ENCODE data around the gene HPSE2. TPM values are rescaled to one million over a fixed set of nuclear protein-coding genes. Genes with fewer than 3 reads are reported as not detected.

The HPSE2 gene
- total and polyA plus RNA-seq, 2 of the 8 experiments (the other 6 are each of a cell fraction or from before 2014, with no cell fraction given), result 0.41 to 0.58 TPM

DNA sequence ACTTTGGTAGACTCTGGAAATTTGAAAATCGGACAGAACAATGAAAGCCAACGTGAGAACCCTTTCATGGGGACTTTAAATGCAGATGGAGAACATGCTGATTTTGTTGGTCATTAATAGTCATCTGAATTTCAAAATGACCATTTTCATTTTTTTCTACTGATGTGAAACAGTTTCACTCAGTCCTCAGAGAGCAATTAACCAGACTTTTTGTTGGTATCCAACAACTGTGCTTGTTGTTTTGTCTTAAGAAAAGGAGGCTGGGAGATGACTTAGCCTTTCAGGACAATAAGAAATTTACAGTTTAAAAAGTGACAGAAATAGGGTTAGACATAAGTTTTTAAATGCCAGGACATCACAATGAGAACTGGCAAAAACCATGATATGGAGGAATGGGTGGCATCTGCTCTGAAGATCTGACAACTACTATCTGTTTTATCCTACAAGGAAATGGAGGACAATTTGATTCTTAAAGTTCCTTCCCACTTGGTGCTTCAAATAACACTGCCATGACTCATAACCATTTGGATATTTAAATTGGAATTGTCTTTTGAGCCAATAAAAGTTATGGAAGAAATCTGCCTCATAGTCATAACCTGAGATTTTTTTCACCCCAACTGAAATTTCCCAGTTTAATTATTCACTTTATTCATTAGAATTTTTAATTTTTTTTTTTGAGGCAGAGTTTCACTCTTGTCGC, 701.8 kb downstream of the HPSE2 start:
- Histone ChIP-seq H3K79me2 (ENCODE audit: control insufficient read depth in 1 of 2, insufficient read depth in 2 of 2, low read length in 2 of 2) (no peaks in the 10 kb centered on the region), H3K9ac (replicated peaks in 1 of 4; ENCODE audit: extremely low read depth in 1 of 4, low read depth in 3 of 4, low read length in 3 of 4) (no peak overlapping the region), H3K23me2 (ENCODE audit: low read depth, low read length) (no peaks in the 10 kb centered on the region), H3K14ac (ENCODE audit: insufficient read length) (no peak overlapping the region), H2BK20ac (ENCODE audit: low read length) (no peak overlapping the region), H2BK12ac (ENCODE audit: low read depth, low read length) (no peak overlapping the region), H4K20me1 (replicated peaks in 1 of 2; ENCODE audit: control insufficient read depth in 1 of 2, insufficient read depth in 2 of 2, low read length in 2 of 2) (no peaks in the 10 kb centered on the region), H3K4ac (replicated peaks; ENCODE audit: insufficient read length, low read depth, low read length) (no peak overlapping the region), H3K4me2 (ENCODE audit: insufficient read depth in 1 of 2, low read depth in 2 of 2, low read length in 2 of 2) (no peak overlapping the region), H4K5ac (ENCODE audit: insufficient read length, low read depth, low read length) (no peak overlapping the region), H3K4me3 (ENCODE audit: extremely low read depth in 1 of 4, insufficient read depth in 2 of 4, low read depth in 3 of 4, low read length in 4 of 4) (no peak overlapping the region), H2BK15ac (ENCODE audit: low read length) (no peak overlapping the region), H4K91ac (replicated peaks; ENCODE audit: insufficient read length, low read length) (no peak overlapping the region), H3K4me1 (replicated peaks in 1 of 4; ENCODE audit: control insufficient read depth in 3 of 4, insufficient read depth in 4 of 4, low read length in 3 of 4) (no peaks in the 10 kb centered on the region), H2BK5ac (ENCODE audit: low read depth, low read length) (no peak overlapping the region), H3K27ac (ENCODE audit: low read depth, low read length) (no peak overlapping the region), H3K27me3 (replicated peaks in 1 of 4; ENCODE audit: control insufficient read depth in 3 of 4, extremely low read depth in 1 of 4, insufficient read depth in 3 of 4, low read length in 3 of 4) (no peaks in the 10 kb centered on the region), H2BK120ac (replicated peaks; ENCODE audit: low read depth, low read length) (no peak overlapping the region), H4K8ac (ENCODE audit: extremely low read depth, insufficient read depth, low read length) (no peak overlapping the region), H3K79me1 (ENCODE audit: low read depth, low read length) (no peaks in the 10 kb centered on the region), H3K36me3 (ENCODE audit: control insufficient read depth in 2 of 4, insufficient read depth in 4 of 4, low read length in 3 of 4) (no peaks in the 10 kb centered on the region; a peak in 1 of 8 replicates), H2AK5ac (ENCODE audit: low read depth, low read length) (no peak overlapping the region), H3K9me3 (ENCODE audit: insufficient read depth in 2 of 2, low read depth in 1 of 2, low read length in 1 of 2) (no peaks in the 10 kb centered on the region), H2AFZ (ENCODE audit: low read length) (no peak overlapping the region), H3K23ac (ENCODE audit: insufficient read length) (no peak overlapping the region), H3K18ac (ENCODE audit: extremely low read depth, low read length) (no peak overlapping the region), H3K56ac (replicated peaks; ENCODE audit: insufficient read length, low read depth, low read length) (no peak overlapping the region)
- POLR2A ChIA-PET (ENCODE audit: partially characterized antibody), result no interaction called here
- TF ChIP-seq CHD2 (IDR thresholded peaks at IDR 0.05; ENCODE audit: low read length), result no peak
- TF ChIP-seq CHD1 (IDR thresholded peaks at IDR 0.05; ENCODE audit: low read depth, low read length), result no peak
- no peak for DNase-seq (ENCODE audit: low read depth in 1 of 2, low spot score in 2 of 2)
- CTCF ChIA-PET (ENCODE audit: partially characterized antibody), result no interaction called here
- 91% methylated on average over 3 of the region's 3 CpGs; no CpG with 5 or more reads in 1 of the 2 experiments for WGBS, 2 experiments (ENCODE audit: extremely low coverage in 1 of 2, insufficient coverage in 1 of 2, insufficient read length in 1 of 2, insufficient replicate concordance in 2 of 2, low coverage in 1 of 2, low lambda C conversion rate in 2 of 2, missing lambda C conversion rate in 1 of 2)
- no peak for FAIRE-seq

Measured in H1 (cell line).